ENCODE data around the gene XKRX.

The XKRX gene

DNA sequence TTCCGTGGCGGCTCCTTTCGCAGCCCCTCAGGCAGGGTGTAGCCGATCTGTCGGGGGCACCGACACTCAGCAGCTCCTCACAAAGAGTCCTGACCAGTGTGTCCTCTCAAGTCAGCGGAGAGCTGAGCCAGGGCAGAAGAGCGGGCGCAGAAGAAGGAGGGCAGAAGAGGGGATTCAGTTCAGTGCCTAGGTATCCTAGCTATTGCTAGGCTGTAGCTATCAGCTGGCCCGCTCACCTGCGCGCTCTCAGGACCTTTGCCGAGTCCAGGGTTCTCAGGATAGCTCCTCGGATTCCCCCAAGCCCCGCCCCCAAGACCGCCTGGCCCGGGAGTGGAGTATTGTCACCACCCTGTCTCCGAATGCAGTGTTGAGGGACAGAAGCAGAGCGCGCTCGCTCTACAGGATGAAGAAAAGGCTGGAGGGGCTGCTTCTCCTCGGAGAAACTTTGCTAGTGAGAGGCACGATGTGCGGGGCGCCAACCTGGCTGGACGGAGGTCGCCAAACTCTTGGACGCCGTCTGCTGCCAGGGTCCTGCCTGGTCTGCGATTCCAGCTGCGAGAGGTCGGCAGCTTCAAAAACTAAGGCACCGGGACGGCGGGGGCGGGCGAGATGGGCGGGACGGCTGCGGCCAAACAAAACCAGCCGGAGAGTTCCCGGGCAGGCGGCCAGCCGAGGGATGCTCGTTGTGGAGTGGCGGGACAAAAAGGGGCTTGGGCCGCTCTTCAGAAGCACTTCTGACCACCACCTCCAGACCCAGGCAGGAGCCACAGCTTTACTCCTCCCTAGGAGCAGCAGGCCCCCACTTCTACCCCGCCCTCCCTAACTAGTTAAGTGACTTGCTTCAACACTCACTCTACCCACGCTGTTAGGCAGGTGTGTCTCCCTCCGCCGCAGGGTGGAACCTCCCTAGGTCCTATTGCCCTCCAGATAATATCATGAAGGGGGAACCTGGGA is at the start of gene XKRX:
Gene XKRX, minus strand, starts transcription at position 258 of the 954 bp plus-strand sequence. CDS start 613 bp downstream, outside the sequence.
- DNase-seq (ENCODE audit: low spot score) = no peak

DNA sequence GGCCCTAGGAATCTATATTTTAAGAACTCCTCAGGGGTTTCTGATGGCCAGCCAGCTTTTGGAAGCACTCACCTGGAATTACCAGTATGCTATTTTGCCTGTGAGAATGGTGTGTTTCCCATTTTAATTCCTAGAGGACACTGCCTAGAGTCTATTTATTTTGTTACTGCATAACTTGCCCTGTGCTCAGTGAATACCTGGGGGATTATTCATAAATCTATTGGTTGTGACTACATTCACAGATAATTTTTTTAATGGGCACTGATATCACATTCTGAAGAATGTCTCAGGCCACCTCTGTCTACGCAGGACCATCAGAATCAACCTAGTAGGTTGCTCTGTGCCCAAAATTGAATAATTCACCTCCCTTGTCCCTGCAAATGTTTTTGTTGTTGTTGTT is 47.5 kb upstream of the XKRX start:
- DNase-seq (ENCODE audit: low spot score) = no peak

DNA sequence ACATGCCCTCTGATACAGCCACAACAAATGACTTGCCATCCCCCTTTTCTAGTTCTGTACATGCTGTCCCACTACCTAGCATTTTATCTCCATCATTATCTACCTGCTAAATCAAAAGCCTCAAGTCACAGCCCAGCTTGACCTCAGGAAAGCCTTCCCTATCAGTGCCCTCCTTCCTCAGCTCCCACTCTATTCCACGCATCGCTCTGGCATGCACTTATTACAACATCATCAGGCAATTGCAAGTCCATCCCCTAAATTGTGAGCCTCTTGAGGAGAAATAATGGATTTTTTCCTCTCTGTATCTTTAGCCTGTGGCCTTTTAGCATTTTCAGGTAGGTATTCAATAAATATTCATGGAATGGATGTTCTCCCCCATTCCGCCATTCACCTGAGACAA is 46.5 kb upstream of the XKRX start:
- no peak for DNase-seq (ENCODE audit: low spot score)

DNA sequence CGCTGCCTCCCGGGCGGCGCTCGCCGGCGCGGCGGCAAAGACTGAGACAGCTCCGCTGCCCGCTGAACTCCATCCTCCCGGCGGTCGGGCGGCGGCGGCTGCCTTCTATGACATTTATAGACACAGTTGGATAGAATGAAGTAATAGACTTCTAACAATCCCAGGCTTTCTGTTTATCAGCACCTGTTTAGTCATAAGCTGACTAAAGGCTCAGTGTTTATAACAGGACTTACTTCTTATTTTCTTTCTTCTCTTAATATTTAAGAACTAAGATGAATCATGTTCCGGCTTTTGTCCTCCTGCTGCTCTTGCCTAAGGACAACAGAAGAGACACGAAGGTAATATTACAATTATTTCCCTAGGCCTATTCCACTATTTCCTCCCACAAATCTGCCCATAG is 44.7 kb upstream of the XKRX start:
- DNase-seq (ENCODE audit: low spot score) = no peak

DNA sequence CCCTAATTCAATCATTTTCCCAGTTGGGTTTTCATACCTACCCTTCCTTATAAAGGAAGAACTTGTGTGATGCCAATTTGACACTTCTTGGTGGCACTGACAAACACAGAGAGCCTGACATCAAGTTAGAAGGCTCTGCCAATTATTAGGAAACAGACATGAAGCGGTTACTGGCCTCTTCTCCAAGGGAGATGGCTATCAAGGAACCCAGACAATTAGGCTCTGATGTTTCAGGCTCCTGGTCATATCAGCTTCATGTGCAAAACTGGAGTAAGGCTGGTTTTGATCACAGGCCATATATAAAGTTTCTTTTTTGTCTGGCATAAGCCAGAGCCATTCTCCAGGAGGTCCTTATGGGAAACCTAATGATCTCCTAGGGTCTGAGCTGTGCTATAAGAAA is 41.2 kb upstream of the XKRX start:
- no peak for DNase-seq (ENCODE audit: low spot score)

DNA sequence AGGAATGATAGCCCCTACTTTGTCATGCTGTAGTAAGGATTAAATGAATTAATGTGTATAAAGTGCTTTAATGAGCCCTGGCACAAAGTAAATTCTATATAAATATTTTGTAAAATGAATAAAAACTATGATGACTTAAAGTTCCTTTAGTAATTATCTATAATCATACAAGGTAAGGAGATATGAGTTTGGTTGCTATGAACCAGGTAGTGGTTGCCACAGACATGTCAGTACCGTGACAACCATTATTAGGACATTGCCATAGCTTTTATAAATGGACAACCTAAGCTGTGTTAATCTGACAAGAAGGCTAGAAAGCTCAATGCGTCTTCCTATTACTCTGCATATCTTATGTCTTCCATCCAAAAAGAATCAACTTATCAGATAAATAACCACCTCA is 40.7 kb upstream of the XKRX start, which contains the start of gene ARL13A:
Gene ARL13A, plus strand, starts transcription at position 301 of the 400 bp plus-strand sequence. CDS start 3,982 bp downstream, outside the sequence.
- no peak for DNase-seq (ENCODE audit: low spot score)

DNA sequence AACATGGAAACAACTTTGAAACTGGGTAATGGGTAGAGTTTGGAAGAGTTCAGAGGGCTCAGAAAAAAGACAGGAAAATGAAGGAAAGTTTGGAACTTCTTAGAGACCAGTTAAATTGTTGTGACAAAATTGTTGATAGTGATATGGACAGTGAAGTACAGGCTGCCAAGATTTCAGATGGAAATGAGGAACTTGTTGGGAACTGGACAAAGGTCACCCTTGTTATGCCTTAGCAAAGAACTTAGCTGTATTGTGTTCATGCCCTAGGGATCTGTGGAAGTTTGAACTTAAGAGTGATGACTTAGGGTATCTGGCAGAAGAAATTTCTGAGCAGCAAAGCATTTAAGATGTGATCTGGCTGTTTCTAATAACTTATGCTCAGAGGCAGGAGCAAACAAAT is 35.6 kb upstream of the XKRX start:
- DNase-seq (ENCODE audit: low spot score) = no peak

DNA sequence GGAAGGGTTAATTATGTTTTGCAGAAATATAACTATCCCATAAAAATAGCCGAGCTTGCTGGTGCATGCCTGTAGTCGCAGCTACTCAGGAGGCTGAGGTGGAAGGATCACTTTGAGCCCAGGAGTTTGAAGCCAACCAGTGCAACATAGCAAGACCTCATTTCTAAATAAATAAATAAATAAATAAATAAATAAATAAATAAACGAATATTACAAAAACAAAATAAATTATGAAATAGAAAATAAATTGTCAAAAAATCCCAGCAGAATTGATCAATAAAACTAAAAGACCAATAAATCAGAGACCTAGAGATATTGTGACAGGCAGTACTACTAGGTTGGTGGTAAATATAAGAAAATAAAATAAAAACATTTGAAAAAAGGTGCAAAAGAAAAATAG is 34.1 kb upstream of the XKRX start:
- DNase-seq (ENCODE audit: low spot score) = no peak

DNA sequence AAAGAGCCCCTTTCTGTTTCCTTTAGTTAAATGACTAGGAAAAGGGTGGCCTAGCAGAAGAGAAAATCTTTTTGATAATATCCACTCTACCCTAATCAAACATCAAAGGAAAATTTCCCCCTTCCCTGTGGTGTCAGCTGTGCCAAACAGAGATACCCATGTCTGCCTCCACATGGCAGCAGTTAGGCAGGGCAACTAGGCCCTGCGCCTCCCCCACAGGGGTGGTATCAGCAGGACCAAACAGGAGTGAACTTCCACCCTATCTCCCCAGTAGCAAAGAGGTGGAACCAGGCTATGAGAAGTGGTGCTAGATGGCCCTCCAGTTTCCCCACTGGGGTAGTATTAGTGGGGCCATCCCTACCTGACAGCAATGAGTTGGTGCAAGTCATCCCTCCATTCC is 19.8 kb upstream of the XKRX start:
- no peak for DNase-seq (ENCODE audit: low spot score)

DNA sequence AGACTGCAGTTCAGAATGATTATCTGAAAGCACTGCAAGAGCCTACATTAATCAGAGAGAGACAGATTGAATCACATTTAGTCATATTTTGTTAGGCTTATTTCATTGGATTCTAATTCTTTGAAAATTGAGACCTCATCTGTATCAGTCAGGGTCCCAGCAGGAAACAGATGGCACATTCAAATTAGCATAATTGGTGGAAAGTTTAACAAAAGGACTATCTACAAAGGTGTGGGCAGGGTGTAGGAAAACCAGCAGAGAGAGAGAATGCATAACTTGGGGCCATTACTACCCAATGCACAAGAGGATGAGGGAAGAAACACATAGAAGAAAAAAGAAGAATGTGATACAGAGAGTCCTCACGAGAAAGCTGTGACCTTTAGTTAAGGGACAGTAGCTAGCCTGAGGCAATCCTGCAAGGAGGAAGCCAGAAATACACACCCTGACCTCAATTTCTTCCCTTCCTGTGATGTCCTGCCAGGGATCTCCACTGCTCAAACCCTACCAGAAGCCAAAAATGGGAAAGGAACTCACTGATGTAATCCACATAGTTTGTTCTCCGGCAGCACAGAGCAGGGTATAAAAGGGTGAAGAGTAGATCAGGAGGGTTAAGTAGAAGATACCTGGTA is 17.7 kb upstream of the XKRX start:
- no peak for DNase-seq (ENCODE audit: low spot score)

DNA sequence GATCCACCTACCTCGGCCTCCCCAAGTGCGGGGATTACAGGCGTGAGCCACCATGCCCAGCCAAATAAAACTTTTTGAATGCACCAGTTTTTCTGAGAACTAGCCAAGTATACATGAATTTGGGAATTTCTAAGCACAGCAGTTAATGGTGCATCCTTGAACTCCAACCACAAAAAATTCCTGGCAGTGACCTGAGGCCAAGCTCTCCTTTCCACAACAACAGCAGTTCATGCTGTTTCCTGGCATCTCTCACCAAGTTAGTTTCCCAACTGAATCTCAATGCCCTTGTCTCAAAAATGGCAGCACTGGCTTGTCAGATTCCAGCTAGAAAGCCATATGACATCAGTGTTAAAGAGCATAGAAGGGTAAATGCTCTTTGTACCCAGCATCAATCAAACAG is 15.9 kb upstream of the XKRX start:
- DNase-seq (ENCODE audit: low spot score) = no peak

DNA sequence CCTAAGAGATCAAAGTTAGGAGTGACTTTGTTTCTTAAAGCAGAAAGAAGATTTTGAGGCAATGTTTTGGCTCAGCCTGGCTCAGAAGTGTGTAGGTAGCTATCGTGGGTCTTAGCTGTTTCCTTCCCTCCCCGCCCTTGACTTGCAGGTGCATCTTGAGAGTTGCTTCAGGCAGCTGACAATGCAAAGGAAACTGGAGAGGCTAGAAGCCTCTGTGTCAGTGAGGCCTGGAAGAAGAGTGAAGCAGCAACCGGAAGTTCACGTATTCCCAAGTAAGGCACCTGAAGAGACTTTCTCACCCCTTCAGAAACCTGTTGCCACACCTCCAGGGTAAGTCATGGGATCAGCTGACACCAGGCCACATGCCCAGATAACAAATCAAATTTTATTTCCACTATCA is 10.6 kb upstream of the XKRX start:
- no peak for DNase-seq (ENCODE audit: low spot score)

DNA sequence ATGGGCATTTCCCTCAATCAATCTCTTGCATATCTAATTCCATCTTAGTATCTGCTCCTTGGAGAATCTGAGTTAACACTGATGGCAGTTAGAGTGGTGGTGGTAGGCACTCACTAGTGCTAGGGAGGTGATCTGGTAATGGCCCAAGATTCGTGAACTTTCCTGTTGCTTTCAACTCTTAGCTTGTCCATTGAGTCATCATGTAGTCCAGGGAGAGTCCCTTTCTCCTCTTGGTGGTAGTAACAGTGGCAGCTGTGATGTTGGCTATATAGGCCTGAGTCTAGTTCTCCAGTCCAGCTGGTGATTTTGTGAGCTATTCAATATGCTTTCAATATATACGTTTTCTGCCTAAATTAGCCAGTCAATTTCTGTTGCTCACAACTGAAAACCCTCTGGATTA is 7.0 kb upstream of the XKRX start:
- DNase-seq (ENCODE audit: low spot score) = no peak

DNA sequence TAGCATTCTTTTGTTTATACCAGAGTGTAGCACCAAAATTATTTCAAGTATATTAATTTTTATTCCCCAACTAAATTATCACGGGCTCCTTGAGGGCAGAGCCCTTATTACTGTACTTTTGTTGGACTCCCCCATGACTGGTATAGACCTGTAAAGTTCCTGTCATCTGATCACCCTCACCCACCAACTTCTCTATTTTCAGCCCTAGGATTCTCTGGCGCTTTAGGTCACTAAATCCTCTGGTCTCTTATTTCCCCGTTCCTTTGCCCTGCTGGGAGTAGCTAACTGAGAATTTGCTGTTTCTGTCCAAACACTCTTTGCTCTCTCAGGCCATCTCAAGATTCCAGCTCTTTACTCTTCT is 3.2 kb upstream of the XKRX start:
- DNase-seq (ENCODE audit: low spot score) = no peak

DNA sequence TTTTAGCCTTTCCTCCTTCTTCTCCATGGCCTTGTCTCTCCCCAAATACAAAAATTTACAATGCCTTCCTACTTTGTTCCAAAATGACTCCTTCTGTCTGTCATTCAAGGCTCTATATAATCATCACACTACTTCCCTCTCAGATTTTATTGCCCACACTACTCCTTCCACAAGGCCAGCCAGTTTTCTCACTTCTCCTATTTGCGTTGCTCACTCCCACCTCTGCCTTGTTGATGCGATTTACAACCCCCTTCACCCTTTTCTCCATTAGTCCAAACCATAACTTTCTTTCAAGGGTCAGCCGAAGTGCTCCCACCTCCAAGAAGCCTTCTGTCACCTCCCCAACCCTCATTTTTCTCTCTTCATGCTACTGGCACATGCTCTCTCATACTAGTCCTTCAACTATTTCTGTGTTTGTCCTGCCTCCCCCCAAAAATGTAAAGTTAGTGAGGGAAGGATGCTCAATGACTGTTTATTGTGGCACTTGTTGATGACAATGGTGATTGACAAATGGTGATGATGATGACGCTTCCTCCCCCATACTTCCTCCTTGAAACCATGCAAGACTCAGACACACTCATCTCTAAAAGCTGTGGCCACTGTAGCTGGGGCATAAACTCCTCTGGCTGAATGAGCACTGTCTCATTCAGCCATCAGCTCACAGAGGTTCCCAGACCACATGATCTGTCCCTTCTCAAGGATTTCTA is 2.7 kb upstream of the XKRX start:
- DNase-seq (ENCODE audit: low spot score) = no peak

DNA sequence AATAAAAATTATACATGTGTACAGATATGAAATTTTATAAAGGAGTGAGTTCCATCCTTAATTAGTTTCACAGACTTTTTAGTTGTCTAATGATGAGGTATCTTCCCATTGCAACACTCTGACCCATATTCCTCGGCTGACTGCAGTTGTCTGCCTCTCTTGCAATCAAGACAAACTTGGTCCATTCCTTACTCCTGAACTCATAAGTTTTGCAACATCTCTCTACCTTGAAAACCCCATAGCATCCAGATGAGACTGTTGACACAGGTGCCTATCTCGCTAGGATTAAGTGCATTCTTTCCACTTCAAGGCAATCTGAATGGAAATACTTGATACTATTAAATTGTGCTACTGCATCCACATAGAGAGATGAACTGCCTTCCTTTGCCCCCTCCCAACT is 2.3 kb downstream of the XKRX start:
- DNase-seq (ENCODE audit: low spot score) = no peak

DNA sequence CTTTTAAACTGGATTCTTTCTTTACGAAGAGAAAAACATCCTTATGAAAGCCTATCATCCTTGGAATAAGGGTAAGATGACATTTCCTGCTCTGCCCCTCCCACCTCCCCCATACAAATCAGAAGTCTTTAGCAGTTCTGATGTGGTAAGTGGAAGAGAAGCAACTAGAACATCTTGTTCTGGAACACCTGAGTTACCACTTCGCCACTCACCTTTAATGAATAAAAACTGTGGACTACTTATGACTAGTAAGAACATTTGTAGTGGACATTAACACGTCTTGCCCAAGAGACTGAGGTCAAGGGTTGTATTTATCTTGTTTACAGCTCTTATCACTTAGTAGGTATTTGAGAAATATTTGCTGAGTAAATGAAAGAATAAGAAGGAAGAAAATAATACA is 4.3 kb downstream of the XKRX start:
- DNase-seq (ENCODE audit: low spot score) = no peak

DNA sequence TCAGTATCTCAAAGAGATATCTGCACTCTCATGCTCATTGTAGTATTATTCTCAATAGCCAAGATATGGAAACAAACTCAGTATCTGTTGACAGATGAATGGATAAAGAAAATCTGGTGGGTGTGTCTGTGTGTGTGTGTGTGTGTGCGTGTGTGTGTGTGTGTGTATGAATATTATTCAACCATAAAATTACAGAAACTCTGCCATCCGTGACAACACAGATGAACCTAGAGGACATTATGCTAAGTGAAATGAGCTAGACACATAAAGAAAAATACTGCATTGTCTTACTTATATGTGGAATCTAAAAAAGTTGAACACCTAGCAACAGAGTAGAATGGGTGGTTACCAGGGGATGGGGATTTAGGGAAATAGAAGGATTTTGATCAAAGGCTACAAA is 13.2 kb downstream of the XKRX start:
- no peak for DNase-seq (ENCODE audit: low spot score)

DNA sequence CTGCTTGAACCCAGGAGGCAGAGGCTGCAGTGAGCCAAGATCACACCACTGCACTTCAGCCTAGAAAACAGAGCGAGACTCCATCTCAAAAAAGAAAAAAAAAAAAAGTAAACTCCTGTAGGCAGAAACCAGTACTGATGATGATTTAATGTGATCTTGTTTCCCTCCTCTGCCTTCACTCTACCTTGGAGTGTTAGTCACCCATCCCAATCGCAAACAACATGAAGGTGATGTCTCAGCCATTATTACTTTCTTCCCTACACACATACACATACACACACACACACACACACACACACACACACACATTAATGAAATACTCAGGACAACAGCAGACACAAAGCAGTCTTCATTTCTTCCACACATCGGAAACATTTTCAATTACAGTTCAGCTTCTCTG is 15.6 kb downstream of the XKRX start:
- DNase-seq (ENCODE audit: low spot score) = no peak

DNA sequence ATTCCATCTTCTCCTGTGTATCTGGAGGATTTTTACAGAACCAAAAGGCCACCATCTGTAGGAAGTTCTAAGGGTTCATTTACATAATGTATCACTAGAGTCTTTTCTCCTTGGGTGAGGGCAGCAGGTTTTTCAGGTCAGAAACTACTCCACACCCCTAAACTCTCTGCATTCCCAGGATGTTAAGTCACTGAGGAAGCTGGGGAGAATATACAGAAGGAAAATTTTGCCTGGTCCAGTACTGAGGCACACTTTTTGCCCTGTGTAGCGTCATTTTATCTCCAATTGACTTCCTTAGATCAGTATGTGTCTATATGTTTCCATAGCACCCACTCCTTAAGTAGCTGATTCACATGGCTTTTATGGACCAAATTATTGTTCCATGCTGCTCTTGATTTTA is 17.0 kb downstream of the XKRX start:
- DNase-seq (ENCODE audit: low spot score) = no peak

DNA sequence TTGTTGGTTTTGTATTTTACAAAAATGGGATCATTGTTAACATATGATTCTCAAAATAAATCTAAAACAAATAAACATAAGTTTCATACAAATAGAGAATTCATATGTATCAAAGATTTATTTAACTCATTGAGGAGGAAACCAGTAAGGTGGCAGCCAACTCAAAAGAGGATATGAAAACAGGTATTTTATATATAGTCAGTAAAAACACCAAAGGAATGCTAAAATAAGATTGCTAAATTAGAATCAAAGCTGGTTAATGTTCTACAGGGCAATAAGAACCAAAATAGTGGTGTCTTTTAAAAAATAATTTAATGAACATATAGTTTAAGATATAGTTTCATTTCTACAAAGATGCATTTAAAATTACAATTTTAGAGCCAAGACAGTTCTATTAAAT is 23.1 kb downstream of the XKRX start:
- DNase-seq (ENCODE audit: low spot score) = no peak

DNA sequence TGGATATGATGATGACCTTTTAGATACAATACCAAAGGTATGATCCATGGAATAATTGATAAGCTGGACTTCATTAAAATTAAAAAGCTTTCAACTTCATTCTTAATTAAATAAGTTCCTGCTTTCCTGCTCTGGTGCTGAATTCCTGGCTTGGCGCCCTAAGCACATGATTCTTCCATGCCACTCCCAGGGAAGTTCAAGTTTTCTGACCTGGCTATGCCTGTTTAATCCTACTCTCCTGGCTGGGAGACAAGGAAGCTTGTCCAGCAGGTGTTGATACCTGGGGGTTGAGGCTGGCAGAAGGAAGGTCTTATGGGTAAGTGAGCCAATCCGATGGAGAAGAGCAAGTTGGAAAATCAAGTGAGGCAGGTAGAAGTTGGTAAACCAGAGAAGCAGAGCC is 24.3 kb downstream of the XKRX start:
- no peak for DNase-seq (ENCODE audit: low spot score)
